Daoy (cell line): ENCODE results near the gene AGTPBP1. TPM values are rescaled to one million over a fixed set of nuclear protein-coding genes. Genes with fewer than 3 reads are reported as not detected.

Source experiments
- DNase-seq: peaks from one replicate; pipeline ENCODE4 v3.0.0-alpha.2; 2015; ENCODE audit warnings: low read depth
- total RNA-seq: library from RNA; depleted of rRNA; stranded (reverse); fragments of >200 nt; shearing (Covaris generic); gene quantifications from 2 replicates; pipeline ENCODE4 v1.2.3, GENCODE V29; 2014

The AGTPBP1 gene
- total RNA-seq, 1 experiment from 2014 or later: 17.3 TPM

DNA sequence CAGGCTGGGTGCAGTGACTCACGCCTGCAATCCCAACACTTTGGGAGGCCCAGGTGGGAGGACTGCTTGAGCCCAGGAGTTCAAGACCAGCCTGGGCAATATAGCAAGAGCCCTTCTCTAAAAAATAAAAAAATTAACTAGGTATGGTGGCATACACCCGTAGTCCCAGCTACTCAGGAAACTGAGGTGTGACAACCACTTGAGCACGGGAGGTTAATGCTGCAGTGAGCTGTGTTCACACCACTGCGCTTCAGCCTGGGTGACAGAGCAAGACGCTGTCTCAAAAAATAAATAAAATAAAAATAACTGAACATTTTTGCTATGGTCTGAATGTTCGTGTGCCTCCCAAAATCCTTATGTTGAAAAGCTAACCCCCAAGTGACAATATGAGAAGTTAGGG, 24.5 kb downstream of the AGTPBP1 start:
- DNase-seq: no peak

DNA sequence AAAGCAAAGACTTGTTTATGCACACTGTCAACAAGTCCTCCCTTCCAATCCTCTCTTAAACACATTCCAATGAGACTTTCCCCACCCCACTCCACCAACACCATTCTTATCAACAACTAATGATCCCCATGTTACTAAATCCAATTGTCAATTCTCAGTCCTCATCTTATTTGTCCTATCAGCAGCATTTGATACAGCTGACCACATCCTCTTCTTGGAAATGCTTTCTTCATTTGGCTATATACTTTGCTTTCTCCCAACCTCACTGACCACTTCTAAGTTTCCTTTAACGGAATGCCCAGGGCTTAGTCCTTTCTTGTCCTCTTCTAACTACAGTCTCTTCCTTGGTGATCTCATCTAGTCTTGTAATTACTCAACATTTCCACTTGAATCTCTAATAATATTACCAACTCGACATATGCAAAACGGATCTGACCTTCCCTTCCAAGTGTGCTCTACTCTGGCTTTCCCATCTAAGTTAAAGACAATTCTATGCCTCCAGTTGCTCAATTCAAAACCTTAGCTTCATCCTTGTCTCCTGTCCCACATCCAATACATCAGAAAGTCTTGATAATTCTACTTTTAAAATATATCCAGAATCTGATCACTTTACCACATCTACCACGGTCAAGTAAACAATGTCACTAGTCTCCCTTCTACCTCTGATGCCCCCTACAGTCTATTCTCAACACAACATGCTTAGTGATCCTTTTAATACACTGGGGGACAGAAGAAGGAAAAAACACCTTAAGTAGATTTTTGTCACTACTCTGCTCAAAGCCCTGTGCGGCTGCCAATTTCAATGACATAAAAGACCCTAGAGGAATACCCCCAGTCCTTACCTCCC, 25.5 kb downstream of the AGTPBP1 start:
- DNase-seq: no peak

DNA sequence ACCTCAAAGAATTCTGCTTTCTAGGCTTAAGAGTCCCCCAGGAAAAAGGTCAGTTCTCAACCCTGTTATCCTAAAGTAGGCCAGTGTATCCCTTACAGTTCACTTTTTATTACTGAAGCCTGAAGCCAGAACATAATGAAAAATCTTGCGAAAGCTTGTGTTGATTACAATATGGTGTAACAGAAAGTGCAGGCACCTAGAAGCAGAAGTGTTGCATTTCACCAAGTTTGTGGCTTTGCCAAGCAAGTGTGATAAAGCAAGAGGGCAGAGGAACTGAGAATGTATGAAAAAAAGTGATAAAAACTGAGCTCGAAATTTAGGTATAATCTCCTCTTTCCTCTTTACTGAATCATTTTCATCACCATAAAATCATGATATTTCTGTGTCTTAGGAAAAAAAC, 26.2 kb downstream of the AGTPBP1 start:
- no peak for DNase-seq

DNA sequence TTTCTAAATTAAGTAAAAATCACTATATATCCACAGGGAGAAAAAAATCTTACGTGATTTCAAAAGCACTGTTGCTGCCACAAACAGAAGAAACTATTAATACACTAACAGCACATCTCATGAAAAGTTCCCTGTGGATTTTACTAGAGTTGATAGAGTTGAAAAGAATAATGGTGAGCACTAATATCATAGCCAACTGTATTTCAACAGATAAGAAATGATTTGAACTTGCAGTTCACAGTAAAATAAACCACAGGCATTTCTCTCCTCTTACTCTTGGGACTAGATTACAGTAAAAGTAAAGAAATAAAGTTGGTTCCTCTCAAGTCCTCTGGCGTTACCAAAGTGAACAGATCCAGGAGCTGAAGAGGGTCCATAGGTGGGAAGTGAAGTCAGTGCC, 27.9 kb downstream of the AGTPBP1 start:
- DNase-seq: no peak

DNA sequence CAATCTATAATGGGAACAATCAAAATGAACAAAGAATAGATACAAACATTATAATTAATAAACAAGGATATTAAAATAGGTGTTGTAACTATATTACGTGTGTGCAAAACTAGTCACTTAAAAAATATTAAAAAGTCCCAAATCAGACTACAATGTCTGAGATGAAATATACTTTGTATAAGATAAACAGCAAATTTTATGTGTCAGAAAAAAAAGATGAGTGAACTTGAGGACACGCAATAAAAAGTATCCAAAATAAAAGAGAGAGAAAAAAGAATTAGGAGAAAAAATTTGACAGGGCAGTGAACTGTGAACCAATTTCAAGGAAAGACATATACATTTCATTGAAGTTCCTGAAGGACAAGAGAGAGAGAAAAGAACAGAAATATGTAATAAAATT, 37.0 kb downstream of the AGTPBP1 start:
- DNase-seq: no peak

DNA sequence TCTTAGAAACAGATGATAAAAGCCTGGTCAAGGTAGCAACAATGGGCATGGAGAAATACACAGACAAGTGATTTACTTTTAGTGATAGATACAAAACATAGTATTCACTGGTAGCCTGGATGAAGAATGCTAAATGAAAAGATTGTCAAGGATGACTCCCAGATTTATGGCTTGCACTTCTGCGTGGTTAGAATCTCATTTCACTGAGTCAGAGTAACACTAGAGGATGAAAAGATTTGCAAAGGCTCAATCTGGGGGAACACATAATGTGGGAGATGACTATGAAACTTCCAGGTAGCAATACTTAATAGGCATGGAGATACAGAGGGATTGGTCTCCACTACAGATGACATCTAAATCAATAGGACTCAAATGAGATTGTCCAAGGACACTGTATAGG, 38.4 kb downstream of the AGTPBP1 start:
- no peak for DNase-seq

DNA sequence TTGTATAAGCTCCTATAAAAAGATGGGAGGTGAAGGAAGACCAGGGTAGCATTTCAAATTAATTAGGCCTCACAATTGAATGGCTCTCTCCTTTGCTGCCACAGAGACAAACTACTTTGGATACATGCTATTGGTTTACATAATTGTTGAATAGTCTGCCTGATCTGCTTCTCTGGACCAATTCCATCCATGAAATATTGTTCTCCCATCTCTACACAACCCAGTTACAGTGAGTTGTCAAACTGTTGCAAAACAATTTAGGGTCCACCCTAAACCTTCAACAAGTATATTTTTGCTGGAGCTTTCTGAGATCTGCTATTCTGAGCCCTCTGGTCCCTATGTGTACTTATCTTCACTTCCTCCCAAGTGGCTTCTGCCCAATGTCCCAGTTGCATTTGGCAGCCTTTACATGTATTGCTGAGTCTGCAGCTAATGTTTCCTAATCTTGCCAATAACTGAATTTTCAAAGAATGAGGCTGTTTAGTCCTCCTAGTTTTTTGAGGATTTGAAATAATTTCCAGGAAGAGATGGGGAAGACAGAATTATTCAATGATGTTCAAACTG, 38.9 kb downstream of the AGTPBP1 start:
- DNase-seq: no peak

DNA sequence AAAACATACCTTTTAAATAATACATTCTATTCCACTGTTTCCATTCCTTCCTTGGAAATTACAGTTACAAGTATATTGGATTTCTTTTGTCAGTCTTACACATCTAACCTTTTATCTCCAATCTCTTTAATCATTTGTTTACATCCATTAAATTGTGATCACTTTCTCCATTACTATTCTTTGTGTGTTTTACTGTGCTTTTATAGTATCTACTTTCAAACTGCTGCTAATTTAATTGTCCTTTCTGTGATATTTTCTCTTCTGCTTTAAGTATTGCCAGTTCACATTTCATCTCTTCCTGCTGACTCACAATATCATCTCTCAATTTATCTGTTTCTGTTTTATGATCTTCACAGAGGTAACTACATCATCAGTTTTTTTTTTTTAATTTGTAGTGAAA, 39.6 kb downstream of the AGTPBP1 start:
- no peak for DNase-seq

DNA sequence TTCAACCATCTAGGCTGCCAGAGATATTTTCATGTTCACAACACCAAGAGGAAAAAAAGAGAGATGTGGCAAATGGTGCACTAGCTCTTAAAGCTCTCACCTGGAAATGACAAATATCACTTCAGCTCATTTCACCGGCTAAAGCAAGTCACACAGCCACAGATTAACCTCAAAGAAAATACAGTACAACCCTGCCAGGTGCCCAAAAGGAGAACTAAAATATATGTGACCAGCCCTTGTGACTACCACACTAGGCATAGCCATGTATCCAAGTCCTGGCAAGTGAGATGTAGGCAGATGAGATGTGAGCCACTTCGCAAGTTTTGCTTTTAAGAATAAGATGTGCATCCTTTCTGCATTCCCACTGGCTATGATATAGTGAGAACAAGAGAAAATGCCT, 41.4 kb downstream of the AGTPBP1 start:
- no peak for DNase-seq

DNA sequence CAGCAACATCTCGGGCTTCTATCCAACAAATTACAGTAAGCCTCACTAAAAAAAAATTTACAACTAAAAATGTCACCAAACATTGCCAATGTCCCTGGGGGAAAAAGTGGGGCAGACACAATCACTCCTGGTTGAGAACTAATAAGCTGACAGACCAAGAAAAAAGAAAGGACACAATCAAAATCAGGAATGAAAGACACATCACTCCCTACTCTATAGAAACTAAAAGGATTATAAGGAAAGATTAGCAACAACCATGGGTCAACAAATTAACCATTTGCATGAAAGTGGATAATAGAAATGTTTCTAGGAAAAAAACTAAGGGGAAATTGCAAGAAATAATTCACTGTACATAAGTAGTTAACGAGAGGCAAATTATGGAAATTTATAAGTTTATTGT, 53.4 kb downstream of the AGTPBP1 start:
- DNase-seq: no peak

DNA sequence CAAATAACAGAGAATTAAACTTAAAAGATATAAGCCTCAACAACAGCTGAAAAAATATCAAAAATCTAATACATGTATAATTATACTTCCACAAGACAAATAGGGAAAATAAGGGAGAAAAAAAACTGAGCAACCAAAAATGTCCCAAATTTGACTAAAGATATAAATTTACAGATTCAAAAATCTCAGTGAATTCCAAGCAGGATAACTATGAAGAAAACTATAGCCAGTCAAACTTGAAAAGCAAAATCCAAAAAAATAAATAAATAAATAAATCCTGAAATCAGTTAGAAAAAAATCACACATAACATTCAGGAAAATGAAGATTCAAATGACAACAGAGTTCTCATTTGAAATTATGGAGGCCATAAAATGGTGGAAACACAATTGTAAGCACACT, 56.7 kb downstream of the AGTPBP1 start:
- DNase-seq: no peak

DNA sequence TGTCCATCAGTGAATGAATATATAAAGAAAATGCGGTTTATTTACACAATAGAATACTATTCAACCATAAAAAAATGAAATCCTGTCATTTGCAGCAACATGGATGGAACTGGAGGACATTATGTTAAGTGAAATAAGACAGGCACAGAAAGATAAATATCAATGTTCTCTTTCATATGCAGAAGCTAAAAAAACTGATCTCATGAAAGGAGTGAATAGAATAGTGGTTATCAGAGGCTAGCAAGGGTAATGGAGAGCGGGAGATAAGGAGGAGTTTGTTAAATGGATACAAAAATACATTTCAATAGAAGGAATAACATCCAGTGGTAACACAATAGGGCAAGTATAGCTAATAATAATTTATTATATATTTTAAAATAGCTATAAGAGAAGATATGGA, 65.0 kb downstream of the AGTPBP1 start:
- DNase-seq: no peak

DNA sequence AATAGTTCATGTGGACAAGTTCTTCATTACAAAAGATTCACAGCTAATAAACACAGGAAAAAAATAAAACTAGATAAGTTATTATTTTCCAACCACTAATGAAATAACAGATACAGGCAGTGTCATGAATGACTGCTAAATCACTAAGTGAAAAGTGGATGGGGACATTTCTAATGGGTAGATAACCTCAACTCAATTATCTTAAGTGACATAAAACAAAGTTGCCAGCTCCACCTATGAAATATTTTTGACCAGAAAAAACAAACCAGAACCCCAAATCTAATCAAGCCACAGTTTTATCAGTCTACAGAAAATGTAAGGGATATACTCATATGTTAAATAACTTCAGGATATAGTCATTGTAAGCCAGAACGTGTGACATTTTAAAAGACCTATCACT, 74.4 kb downstream of the AGTPBP1 start:
- no peak for DNase-seq

DNA sequence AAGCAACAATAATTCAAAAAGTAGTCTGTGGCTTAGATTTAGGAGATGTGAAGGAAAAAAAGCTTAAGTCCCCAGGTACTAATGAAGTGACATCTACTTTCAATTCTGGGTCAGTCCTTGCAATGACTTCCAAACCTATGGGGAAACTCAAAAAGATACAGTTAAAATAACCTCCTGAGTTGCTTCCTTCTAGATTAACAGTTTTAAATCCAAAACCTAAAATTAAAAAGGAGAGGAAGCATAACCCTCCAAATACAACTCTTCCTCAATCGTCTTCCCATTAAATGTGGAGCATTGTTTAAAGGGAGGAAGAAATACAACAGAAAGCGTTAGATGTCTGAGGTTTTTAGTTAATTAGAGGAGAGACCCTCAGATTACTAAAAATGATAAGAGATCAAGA, 75.7 kb downstream of the AGTPBP1 start:
- no peak for DNase-seq

DNA sequence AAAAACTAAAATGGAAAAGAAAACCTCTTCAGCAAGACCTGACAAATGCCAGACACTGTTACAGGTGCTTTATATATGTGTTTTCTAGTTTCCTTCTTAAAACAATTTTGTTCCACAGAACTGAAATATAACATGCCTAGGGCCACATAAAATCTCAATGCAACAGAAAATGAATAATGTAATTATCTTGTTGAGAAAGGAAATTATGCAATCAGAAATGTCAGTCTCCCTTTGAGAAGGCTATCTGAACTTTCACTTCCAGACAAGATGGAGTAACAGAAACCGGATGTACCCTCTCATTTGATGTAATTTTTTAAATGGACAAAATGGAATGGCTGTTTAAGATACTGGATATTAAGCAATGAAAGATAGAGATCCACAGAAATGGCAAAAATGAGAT, 79.2 kb downstream of the AGTPBP1 start:
- no peak for DNase-seq

DNA sequence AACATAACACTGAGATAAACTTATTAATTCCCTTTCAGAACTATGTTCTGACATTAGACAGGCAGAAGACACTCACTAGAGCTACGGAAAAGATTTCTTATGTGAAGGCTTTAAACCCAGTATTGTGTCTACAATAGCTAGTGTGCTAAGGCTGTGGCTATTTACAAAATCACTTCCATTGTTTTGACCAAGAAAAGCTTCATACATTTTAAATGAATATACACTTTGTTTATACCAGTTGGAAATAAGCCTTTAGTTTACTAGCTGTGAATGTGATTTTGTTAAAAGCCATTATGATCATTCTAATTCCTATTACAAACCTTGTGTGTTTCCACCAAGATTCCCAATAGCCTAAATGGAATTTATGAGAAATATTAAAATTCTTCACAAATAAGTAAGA, 83.0 kb downstream of the AGTPBP1 start:
- DNase-seq: no peak

DNA sequence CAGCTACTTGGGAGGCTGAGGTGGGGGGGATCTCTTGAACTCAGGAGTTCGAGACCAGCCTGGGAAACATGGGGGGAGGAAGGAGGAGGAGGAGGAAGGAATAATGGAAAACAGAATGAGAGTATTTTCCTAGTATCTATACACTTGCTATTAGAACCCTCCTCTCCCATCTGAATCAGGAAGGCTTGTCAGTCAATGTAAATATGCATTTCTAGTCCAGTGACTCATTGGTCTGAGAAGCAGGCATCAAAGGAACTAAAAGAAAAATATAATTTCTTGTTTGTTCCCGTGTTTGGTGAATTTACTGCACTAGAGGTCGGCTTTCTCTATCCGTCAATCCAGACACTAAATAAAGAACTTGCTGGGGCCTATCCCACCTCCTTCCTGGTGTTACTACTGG, 88.6 kb downstream of the AGTPBP1 start:
- DNase-seq: no peak

DNA sequence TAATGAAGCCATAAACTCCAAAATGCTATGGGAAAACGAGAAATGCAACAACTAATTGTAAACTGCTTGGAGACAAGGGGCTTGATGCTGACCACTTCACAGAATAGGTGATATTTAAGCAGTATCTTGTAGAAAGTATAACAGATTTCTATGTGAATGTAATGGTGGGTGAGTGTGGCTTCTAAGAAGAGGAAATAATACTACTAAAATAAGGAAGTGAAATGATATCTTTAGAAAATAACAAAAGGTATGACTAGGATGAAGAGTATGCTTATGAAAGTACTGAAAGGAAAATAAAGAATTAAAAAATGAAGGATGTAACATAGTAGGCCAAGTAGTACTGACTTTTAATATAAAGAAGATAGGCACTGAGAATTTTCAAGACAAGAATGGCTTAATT, 94.2 kb downstream of the AGTPBP1 start:
- no peak for DNase-seq

DNA sequence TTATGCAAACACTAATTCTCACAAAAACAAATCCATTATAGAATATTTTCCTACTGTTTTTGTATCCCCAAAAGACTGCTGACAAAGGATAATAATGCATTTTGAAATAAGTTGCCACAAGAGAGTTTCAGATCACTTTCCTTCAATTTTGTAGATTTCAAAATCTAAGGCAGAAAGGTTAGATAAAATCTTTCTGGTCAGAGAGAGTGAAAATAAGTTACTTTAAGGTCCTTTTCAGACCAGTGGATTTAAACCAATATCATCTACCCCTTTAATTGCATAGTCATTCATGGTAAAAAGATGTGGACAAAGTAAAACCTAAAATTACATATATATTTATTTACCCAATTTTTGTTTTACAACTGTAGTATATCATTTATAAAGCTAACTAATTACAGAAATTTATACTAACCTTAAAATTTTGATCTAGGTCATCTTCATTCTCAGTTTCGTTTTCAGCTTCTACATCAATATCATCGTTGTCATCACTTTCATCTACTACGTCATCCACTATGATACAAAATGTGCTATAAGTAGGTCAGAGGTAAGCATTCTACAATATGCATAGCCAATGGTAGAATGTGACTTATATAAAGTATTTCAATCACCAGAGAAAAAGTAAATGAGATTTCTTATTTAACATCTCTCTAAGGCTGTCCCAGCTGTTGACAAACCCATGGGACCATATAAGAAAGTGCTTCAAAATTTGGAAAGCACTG, 95.7 kb downstream of the AGTPBP1 start:
- DNase-seq: no peak

DNA sequence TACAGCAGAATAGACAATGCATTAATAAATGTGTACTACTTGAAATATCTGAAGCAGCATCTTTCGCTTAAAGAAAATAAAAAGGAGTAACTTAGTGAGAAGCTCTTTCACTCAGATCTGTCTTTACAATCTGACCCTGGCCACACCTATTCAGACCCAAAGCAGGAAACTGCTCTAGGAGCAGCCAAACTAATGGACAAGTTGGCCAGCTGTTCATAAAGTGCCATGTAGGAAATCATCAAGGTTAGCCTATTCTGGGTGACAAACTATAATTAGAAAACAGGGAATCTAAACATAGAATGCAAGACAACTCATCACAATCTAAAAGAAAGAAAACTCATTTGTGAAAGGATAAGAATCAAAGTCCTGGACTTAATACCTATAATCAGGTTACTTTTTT, 101.3 kb downstream of the AGTPBP1 start:
- DNase-seq: no peak

DNA sequence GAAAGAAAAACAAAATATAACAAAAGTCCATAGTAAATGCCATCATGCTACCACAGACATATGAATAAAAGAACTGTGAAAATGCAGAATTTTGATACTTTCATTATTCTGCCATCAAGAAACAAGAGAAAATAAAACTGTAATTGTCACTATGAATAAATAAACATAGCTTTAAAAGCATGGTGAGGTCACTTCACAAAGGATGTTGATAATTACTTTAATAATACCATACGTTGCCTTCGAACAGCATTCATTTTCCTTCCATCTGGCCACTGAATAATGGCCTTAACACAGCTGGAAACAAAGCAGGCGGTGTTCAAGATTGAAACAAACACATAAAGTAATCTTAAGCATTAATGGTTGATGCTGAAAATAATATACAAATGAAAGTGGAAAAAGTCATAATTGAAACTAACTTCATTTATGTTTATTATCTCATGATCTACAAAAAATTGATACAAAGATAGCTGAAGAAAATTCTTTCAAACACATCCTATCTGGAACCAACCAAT, 102.0 kb downstream of the AGTPBP1 start:
- DNase-seq: no peak

DNA sequence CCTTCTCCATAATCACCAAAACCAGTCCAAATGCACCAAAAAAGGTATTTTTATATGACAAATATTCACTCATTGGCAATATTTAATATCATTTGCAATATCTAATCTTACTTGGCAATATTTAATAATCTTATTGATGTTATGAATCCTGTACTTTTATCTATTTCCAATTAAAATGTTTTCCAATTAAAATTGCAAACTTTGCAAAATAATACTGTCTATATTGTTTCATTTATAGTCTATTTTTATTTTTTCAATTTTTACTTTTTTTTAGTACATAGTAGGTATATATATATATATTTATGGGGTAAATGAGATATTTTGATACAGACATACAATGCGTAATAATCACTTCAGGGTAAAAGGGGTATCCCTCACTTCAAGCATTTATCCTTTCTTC, 109.9 kb downstream of the AGTPBP1 start:
- no peak for DNase-seq

DNA sequence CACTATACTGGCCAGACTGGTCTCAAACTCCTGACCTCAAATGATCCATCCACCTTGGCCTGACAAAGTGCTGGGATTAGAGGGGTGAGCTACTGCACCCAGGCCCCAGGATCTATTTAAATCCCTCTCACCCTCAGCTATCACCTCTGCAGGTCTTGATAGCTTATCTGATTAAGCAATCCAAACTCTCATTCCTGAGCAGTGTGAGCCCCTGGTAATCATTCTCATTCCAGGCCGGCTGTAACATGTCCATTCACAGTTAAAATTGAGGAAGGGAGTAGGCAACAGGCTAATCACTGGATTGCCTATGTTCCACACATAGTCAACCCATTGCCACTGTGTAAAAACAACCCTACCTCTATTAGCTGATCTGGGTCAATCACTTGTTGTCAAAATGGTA, 111.1 kb downstream of the AGTPBP1 start:
- no peak for DNase-seq
